Endothelial cell of umbilical vein (primary cell): ENCODE results near the gene ANKH. TPM values are rescaled to one million over a fixed set of nuclear protein-coding genes. Genes with fewer than 3 reads are reported as not detected.

ENCODE experiments used
- BruUV-seq: library from RNA; stranded (reverse); fragments of 400-500 nt; replicated peaks from 2 replicates; lab custom pipeline; 2021; lab: Mats Ljungman, UMichigan
- CTCF ChIA-PET: fragments of 300-600, 350-600 bp; sonication (Branson Sonifier 250); formaldehyde crosslinking; loops from one replicate; lab custom pipeline; 2021; ENCODE audit warnings: antibody characterized with exemption, inconsistent platforms; lab: Charles Lee
- POLR2A ChIA-PET: fragments of 300-600, 350-600 bp; sonication (Branson Sonifier 250); formaldehyde crosslinking; loops from one replicate; lab custom pipeline; 2021; ENCODE audit warnings: antibody characterized with exemption, inconsistent platforms; lab: Charles Lee
- DNase-seq: peaks from one replicate; pipeline ENCODE4 v3.0.0-alpha.2; 2011; ENCODE audit warnings: low read depth, low spot score
- FAIRE-seq: peaks from 2 replicates; lab custom pipeline; 2011; peaks lifted over from hg19 to GRCh38; lab: Jason Lieb, UNC
- H2AFZ ChIP-seq: 2 replicates; pipeline ENCODE4 v1.6.0; 2012; ENCODE audit warnings: low read depth, low read length, control low read depth, inconsistent platforms
- H3K27ac ChIP-seq: 2 replicates; pipeline ENCODE4 v1.5.1; 2011; ENCODE audit warnings: low read depth, mild to moderate bottlenecking, control low read depth, low read length, moderate library complexity; ENCODE audit not compliant: insufficient read depth
- H3K27me3 ChIP-seq, 2 experiments: 2 replicates each; pipeline versions ENCODE4 v1.6.0 to v1.6.1; 2011; ENCODE audit warnings: low read length in 2 of 2, mixed read lengths in 1 of 2; ENCODE audit not compliant: control insufficient read depth in 2 of 2, insufficient read depth in 2 of 2
- H3K36me3 ChIP-seq, 2 experiments: 2 replicates in 1 of 2; 3 replicates in 1 of 2; pipeline ENCODE4 v1.5.1; 2011; ENCODE audit warnings: low read length in 2 of 2, mild to moderate bottlenecking in 1 of 2, moderate library complexity in 1 of 2; ENCODE audit not compliant: control insufficient read depth in 2 of 2, insufficient read depth in 2 of 2; ENCODE audit errors: extremely low read depth in 1 of 2
- H3K4me1 ChIP-seq: 3 replicates; pipeline ENCODE4 v1.5.1; 2011; ENCODE audit warnings: mild to moderate bottlenecking, low read length; ENCODE audit not compliant: control insufficient read depth, insufficient read depth; ENCODE audit errors: extremely low read depth
- H3K4me2 ChIP-seq: 2 replicates; pipeline ENCODE4 v1.6.1; 2011; ENCODE audit warnings: low read length, control low read depth, mixed read lengths; ENCODE audit not compliant: insufficient read depth
- H3K4me3 ChIP-seq, 3 experiments: fragments of 200-600 bp in 1 of 3; sonication (generic), shearing (Covaris generic) in 1 of 3; replicated peaks in 1 of 3; 2 replicates each; pipeline ENCODE4 v1.5.1; 2011 to 2016; ENCODE audit warnings: control low read depth in 3 of 3, low read length in 3 of 3, mild to moderate bottlenecking in 2 of 3, inconsistent platforms in 1 of 3, low read depth in 1 of 3, moderate library complexity in 1 of 3; ENCODE audit not compliant: insufficient read depth in 1 of 3
- H3K79me2 ChIP-seq: 2 replicates; pipeline ENCODE4 v1.6.0; 2012; ENCODE audit warnings: low read length, inconsistent platforms; ENCODE audit not compliant: control insufficient read depth, insufficient read depth
- H3K9ac ChIP-seq: replicated peaks from 2 replicates; pipeline ENCODE3; 2011; ENCODE audit warnings: low read length, control low read depth; ENCODE audit not compliant: insufficient read depth; ENCODE audit errors: extremely low read depth
- H3K9me1 ChIP-seq: replicated peaks from 3 replicates; pipeline ENCODE4 v1.6.0; 2011; ENCODE audit warnings: mild to moderate bottlenecking, low read length; ENCODE audit not compliant: control insufficient read depth, insufficient read depth; ENCODE audit errors: extremely low read depth
- H3K9me3 ChIP-seq: replicated peaks from 2 replicates; pipeline ENCODE4 v1.5.1; 2012; ENCODE audit warnings: low read length, inconsistent platforms; ENCODE audit not compliant: control insufficient read depth, insufficient read depth
- H4K20me1 ChIP-seq: replicated peaks from 2 replicates; pipeline ENCODE3; 2011; ENCODE audit warnings: mild to moderate bottlenecking, low read length; ENCODE audit not compliant: control insufficient read depth, insufficient read depth; ENCODE audit errors: extremely low read depth
- EZH2 ChIP-seq: IDR thresholded peaks from 2 replicates; pipeline ENCODE4 v1.6.1; 2012; ENCODE audit warnings: borderline replicate concordance, low read depth, mild to moderate bottlenecking, moderate library complexity, low read length, inconsistent platforms; ENCODE audit not compliant: severe bottlenecking
- FOS ChIP-seq: IDR thresholded peaks from 2 replicates; pipeline ENCODE4 v1.6.1; 2011; ENCODE audit warnings: mild to moderate bottlenecking, low read length, moderate library complexity, borderline replicate concordance; ENCODE audit not compliant: insufficient read depth
- GATA2 ChIP-seq: IDR thresholded peaks from 2 replicates; pipeline ENCODE4 v1.7.0; 2011; ENCODE audit warnings: low read depth, mild to moderate bottlenecking, moderate library complexity, mixed read lengths, low read length; ENCODE audit not compliant: insufficient read length, insufficient read depth
- JUN ChIP-seq: IDR thresholded peaks from 2 replicates; pipeline ENCODE4 v1.6.1; 2011; ENCODE audit warnings: borderline replicate concordance, low read depth; ENCODE audit not compliant: insufficient read length, insufficient read depth
- MYC ChIP-seq: IDR thresholded peaks from one replicate; pipeline ENCODE4 v1.6.1; 2011; ENCODE audit warnings: mild to moderate bottlenecking, low read depth, low read length
- POLR2A ChIP-seq: IDR thresholded peaks from 2 replicates; pipeline ENCODE4 v1.6.1; 2012; ENCODE audit warnings: low read depth, mild to moderate bottlenecking, control low read depth, low read length
- POLR2AphosphoS5 ChIP-seq: IDR thresholded peaks from 2 replicates; pipeline ENCODE4 v1.6.1; 2012; ENCODE audit warnings: low read depth, mild to moderate bottlenecking, control low read depth, low read length, moderate library complexity; ENCODE audit not compliant: insufficient read depth
- dilution Hi-C: fragments of 300-500 bp; cut with MboI; formaldehyde crosslinking; loops from one replicate; pipeline ENCODE4 v1.15.0; 2019; ENCODE audit warnings: low sequenced_read_pairs; ENCODE audit not compliant: extremely low pct_ligation_motif_present
- intact Hi-C: fragments of 100-400 bp; cut with micrococcal nuclease; formaldehyde crosslinking; loops from one replicate; pipeline ENCODE4 v1.10.0; 2022
- polyA plus RNA-seq, 4 experiments: library from polyadenylated mRNA; depleted of rRNA in 3 of 4; stranded (reverse) in 3 of 4; unstranded in 1 of 4; fragments of >200 nt; gene quantifications; 2 replicates each; pipeline versions ENCODE4 v1.2.1 to v1.2.3, GENCODE V29; 2011 to 2012; ENCODE audit warnings: missing spikeins in 1 of 4
- total RNA-seq: library from RNA; stranded (reverse); gene quantifications from 2 replicates; pipeline ENCODE4 v1.2.3, GENCODE V29; 2021
- TF ChIP-seq, protein P1 (sequence below), 2 donors: IDR thresholded peaks; 1 replicate in 1 of 2; 2 replicates in 1 of 2; pipeline ENCODE4 v1.5.1; 2011; ENCODE audit warnings: low read length in 2 of 2, mild to moderate bottlenecking in 2 of 2, moderate library complexity in 2 of 2, control low read depth in 1 of 2, inconsistent platforms in 1 of 2, low read depth in 1 of 2; ENCODE audit not compliant: insufficient read depth in 1 of 2; ENCODE audit errors: extremely low read depth in 1 of 2
- TF ChIP-seq, protein P2 (sequence below): IDR thresholded peaks from 2 replicates; pipeline ENCODE4 v1.6.1; 2011; ENCODE audit not compliant: insufficient read depth, insufficient read length

ANKH gene
- total and polyA plus RNA-seq, 2 donors (not counting 3 experiments of a cell fraction or from before 2014, with no cell fraction given), result 12.7 to 31.4 TPM

GRCh38 chr5:14683906-14684455, 187.6 kb downstream of the ANKH start:
- no peaks in the 10 kb centered on the region for H3K9me3 ChIP-seq
- no peak overlapping the region for H3K4me2 ChIP-seq
- no peak overlapping the region for H3K9ac ChIP-seq
- TF ChIP-seq POLR2AphosphoS5, result no peak
- TF ChIP-seq, protein P1, sequence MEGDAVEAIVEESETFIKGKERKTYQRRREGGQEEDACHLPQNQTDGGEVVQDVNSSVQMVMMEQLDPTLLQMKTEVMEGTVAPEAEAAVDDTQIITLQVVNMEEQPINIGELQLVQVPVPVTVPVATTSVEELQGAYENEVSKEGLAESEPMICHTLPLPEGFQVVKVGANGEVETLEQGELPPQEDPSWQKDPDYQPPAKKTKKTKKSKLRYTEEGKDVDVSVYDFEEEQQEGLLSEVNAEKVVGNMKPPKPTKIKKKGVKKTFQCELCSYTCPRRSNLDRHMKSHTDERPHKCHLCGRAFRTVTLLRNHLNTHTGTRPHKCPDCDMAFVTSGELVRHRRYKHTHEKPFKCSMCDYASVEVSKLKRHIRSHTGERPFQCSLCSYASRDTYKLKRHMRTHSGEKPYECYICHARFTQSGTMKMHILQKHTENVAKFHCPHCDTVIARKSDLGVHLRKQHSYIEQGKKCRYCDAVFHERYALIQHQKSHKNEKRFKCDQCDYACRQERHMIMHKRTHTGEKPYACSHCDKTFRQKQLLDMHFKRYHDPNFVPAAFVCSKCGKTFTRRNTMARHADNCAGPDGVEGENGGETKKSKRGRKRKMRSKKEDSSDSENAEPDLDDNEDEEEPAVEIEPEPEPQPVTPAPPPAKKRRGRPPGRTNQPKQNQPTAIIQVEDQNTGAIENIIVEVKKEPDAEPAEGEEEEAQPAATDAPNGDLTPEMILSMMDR (IDR thresholded peaks at IDR 0.05; ENCODE audit: extremely low read depth in 1 of 2, insufficient read depth in 1 of 2, low read depth in 1 of 2, low read length in 2 of 2), result no peak
- intact Hi-C loops, result no loop called here
- H3K9me1 ChIP-seq, result no peaks in the 10 kb centered on the region
- dilution Hi-C loops, result no loop called here
- ChIA-PET CTCF (interaction anchor here (0.6 to 4.5 kb wide), 9 partner anchors 11 to 330 kb away, joined by 3 to 94 read pairs (median 22); no protein-coding TSS in a partner anchor), POLR2A (no interaction called here)
- H4K20me1 ChIP-seq, result no peaks in the 10 kb centered on the region
- H3K4me1 ChIP-seq, result no peaks in the 10 kb centered on the region
- DNase-seq (no peak), FAIRE-seq (no peak)
- no peaks in the 10 kb centered on the region for H3K27me3 ChIP-seq
- H3K36me3 ChIP-seq, result peaks cover 10 to 30% of the 10 kb centered on the region in 2 experiments
- no peak overlapping the region for H3K27ac ChIP-seq
- no TSS peak for BruUV-seq
- H3K79me2 ChIP-seq, result no peaks in the 10 kb centered on the region
- H3K4me3 ChIP-seq, result no peak overlapping the region
- H2AFZ ChIP-seq, result no peak overlapping the region

DNA sequence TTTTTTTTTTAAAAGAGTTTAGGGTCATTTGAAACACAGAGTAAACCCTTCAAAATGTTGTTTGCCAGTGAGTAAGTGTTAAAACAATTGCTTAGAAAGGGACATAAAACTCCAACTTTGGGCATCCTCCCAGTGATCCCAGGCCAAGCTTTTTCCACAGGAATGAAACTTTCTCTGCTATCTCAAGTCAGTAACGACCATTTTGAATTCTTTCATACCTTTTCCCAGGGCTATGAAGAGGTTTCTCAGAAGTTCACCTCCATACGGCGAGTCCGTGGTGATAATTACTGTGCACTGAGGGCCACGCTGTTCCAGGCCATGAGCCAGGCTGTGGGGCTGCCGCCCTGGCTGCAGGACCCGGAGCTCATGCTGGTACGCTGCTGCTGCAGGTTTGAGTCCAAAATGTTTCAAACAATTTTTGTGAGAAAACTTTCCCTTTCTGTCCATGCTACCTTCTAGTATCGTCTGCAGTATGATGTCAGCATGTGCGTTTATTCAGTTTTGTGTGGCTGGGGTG, 190.3 kb downstream of the ANKH start:
- DNase-seq (no peak), FAIRE-seq (no peak)
- POLR2A ChIA-PET, result no interaction called here
- Histone ChIP-seq H4K20me1 (no peaks in the 10 kb centered on the region), H3K4me2 (no peak overlapping the region), H3K9me3 (no peaks in the 10 kb centered on the region), H3K9ac (no peak overlapping the region), H3K79me2 (peaks cover 15% of the 10 kb centered on the region), H3K36me3 (peaks cover 6 to 22% of the 10 kb centered on the region in 2 experiments), H3K9me1 (no peaks in the 10 kb centered on the region), H3K4me3 (no peak overlapping the region), H2AFZ (no peak overlapping the region), H3K4me1 (no peaks in the 10 kb centered on the region), H3K27me3 (no peaks in the 10 kb centered on the region), H3K27ac (no peak overlapping the region)
- CTCF ChIA-PET, result no interaction called here
- TF ChIP-seq GATA2 (no peak), MYC (no peak), POLR2AphosphoS5 (no peak), POLR2A (no peak), EZH2 (no peak), JUN (no peak), FOS (no peak)
- TF ChIP-seq, protein P1 (IDR thresholded peaks at IDR 0.05; ENCODE audit: extremely low read depth in 1 of 2, insufficient read depth in 1 of 2, low read depth in 1 of 2, low read length in 2 of 2), result no peak
- TF ChIP-seq, protein P2, sequence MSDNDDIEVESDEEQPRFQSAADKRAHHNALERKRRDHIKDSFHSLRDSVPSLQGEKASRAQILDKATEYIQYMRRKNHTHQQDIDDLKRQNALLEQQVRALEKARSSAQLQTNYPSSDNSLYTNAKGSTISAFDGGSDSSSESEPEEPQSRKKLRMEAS, result no peak
- dilution Hi-C loops (no loop called here), intact Hi-C loops (no loop called here)
- no TSS peak for BruUV-seq
